Body of pancreas (tissue), 4 donors: ENCODE data around the gene TMEM145.

ENCODE experiments used
- CTCF ChIP-seq, 7 experiments: fragments of 450-650 bp in 4 of 7; fragments of 200-600 bp in 3 of 7; sonication (generic) in 3 of 7; IDR thresholded peaks; one replicate each; pipeline ENCODE4 v1.5.1; 2016 to 2019; ENCODE audit warnings: antibody characterized with exemption in 7 of 7
- POLR2A ChIP-seq, 3 donors: fragments of 450-650 bp; IDR thresholded peaks; one replicate each; pipeline ENCODE4 v1.6.1; 2016; ENCODE audit warnings: antibody characterized with exemption in 3 of 3, mild to moderate bottlenecking in 2 of 3

GRCh38 chr19:42294471-42295137 lies 18.5 kb upstream of the TMEM145 start:
- TF ChIP-seq CTCF (IDR thresholded peaks at IDR 0.05) (no peak), POLR2A (IDR thresholded peaks at IDR 0.05) (no peak)
